ENCODE results near the gene EIF4EBP2.

DNA sequence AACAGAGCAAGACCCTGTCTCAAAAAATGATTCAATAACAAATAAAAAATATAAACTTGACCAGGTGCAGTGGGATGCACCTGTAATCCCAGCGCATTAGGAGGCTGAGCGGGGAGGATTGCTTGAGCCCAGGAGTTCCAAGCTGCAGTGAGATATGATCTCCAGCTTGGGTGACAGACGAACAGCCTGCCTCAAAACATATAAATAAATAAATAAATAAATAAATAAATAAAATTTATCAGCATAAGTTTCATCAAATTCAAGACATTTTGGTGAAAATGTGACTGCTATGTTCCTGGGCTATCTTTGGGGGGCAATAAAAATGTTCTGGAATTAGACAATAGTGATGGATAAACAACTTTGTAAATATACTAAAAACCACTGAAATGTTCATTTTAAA, 4.8 kb upstream of the EIF4EBP2 start:
- TF ChIP-seq YY1 (IDR thresholded peaks at IDR 0.05), result no peak
- TF ChIP-seq, protein P1, sequence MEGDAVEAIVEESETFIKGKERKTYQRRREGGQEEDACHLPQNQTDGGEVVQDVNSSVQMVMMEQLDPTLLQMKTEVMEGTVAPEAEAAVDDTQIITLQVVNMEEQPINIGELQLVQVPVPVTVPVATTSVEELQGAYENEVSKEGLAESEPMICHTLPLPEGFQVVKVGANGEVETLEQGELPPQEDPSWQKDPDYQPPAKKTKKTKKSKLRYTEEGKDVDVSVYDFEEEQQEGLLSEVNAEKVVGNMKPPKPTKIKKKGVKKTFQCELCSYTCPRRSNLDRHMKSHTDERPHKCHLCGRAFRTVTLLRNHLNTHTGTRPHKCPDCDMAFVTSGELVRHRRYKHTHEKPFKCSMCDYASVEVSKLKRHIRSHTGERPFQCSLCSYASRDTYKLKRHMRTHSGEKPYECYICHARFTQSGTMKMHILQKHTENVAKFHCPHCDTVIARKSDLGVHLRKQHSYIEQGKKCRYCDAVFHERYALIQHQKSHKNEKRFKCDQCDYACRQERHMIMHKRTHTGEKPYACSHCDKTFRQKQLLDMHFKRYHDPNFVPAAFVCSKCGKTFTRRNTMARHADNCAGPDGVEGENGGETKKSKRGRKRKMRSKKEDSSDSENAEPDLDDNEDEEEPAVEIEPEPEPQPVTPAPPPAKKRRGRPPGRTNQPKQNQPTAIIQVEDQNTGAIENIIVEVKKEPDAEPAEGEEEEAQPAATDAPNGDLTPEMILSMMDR (IDR thresholded peaks at IDR 0.05; ENCODE audit: low read depth, low read length, missing input control), result no peak
- TF ChIP-seq, protein P2, sequence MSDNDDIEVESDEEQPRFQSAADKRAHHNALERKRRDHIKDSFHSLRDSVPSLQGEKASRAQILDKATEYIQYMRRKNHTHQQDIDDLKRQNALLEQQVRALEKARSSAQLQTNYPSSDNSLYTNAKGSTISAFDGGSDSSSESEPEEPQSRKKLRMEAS (IDR thresholded peaks at IDR 0.05), result no peak
